ENCODE data around the gene KRT222. TPM values are rescaled to one million over a fixed set of nuclear protein-coding genes. Genes with fewer than 3 reads are reported as not detected.

The KRT222 gene
- total RNA-seq, 4 donors from 2014 or later, result not detected

DNA sequence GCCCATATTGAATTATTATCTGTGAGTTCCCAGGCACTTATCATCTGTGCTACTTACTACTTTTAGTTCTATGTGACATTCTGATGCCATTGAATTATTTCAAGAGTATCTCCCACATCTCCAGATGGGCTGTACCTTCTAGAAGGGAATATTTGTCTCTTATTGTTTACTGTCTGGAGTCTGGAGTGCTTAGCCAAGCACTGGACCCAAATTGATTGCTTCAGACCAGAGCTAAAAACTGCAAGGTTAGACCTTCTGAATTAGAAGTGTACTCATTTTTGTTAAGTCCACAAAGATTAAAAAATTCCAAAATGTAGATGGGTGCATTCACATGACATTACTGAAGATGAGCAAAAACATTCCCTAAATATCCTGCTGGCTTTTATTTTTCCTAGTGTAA is 16.0 kb upstream of the KRT222 start:
- H3K4me1 ChIP-seq, result no peaks in the 10 kb centered on the region
- H3K27me3 ChIP-seq, result peaks cover 15 to 24% (median 21%) of the 10 kb centered on the region in 3 donors
- no peak overlapping the region for H3K27ac ChIP-seq
- H3K9me3 ChIP-seq, result no peaks in the 10 kb centered on the region
- DNase-seq (no peak), ATAC-seq (no peak)
- intact Hi-C loops (cut with DNase I; ENCODE audit: low total_unique reads), result no loop called here
- H3K36me3 ChIP-seq, result no peaks in the 10 kb centered on the region
- TF ChIP-seq, protein P1, sequence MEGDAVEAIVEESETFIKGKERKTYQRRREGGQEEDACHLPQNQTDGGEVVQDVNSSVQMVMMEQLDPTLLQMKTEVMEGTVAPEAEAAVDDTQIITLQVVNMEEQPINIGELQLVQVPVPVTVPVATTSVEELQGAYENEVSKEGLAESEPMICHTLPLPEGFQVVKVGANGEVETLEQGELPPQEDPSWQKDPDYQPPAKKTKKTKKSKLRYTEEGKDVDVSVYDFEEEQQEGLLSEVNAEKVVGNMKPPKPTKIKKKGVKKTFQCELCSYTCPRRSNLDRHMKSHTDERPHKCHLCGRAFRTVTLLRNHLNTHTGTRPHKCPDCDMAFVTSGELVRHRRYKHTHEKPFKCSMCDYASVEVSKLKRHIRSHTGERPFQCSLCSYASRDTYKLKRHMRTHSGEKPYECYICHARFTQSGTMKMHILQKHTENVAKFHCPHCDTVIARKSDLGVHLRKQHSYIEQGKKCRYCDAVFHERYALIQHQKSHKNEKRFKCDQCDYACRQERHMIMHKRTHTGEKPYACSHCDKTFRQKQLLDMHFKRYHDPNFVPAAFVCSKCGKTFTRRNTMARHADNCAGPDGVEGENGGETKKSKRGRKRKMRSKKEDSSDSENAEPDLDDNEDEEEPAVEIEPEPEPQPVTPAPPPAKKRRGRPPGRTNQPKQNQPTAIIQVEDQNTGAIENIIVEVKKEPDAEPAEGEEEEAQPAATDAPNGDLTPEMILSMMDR (IDR thresholded peaks at IDR 0.05 in 4 of 5, conservative IDR thresholded peaks at IDR 0.05 in 1 of 5), result no peak
- no peak for TF ChIP-seq POLR2A (IDR thresholded peaks at IDR 0.05)
- in situ Hi-C loops (cut with MboI; ENCODE audit: low sequenced_read_pairs in 4 of 4), result no loop called here
- H3K4me3 ChIP-seq, result no peak overlapping the region

DNA sequence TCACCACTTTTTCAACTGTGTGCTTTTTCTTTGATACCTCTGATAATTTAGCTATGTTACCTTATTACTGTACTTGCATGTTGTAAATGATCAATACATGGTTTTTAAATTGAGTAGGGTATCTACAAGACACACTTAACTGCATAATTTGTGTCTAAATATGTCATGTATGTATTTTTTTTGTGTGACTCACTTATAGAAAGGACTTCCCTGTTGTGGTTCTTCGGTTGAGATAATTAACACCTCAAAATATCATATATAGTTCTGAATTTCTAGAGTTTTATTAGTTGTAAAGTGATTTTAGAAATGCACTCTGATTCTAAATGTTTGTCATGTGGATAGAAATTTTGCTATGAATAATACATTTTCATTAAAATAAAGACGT is 14.5 kb upstream of the KRT222 start:
- in situ Hi-C loops (cut with MboI; ENCODE audit: low sequenced_read_pairs in 4 of 4) (no loop called here), intact Hi-C loops (cut with DNase I; ENCODE audit: low total_unique reads) (no loop called here)
- Histone ChIP-seq H3K27ac (no peak overlapping the region), H3K36me3 (no peaks in the 10 kb centered on the region), H3K9me3 (no peaks in the 10 kb centered on the region), H3K27me3 (peaks cover 15 to 26% (median 21%) of the 10 kb centered on the region in 3 donors), H3K4me3 (no peak overlapping the region), H3K4me1 (no peaks in the 10 kb centered on the region)
- no peak for DNase-seq
- no peak for ATAC-seq
- TF ChIP-seq, protein P1 (IDR thresholded peaks at IDR 0.05 in 4 of 5, conservative IDR thresholded peaks at IDR 0.05 in 1 of 5), result no peak
- TF ChIP-seq POLR2A (IDR thresholded peaks at IDR 0.05), result no peak

DNA sequence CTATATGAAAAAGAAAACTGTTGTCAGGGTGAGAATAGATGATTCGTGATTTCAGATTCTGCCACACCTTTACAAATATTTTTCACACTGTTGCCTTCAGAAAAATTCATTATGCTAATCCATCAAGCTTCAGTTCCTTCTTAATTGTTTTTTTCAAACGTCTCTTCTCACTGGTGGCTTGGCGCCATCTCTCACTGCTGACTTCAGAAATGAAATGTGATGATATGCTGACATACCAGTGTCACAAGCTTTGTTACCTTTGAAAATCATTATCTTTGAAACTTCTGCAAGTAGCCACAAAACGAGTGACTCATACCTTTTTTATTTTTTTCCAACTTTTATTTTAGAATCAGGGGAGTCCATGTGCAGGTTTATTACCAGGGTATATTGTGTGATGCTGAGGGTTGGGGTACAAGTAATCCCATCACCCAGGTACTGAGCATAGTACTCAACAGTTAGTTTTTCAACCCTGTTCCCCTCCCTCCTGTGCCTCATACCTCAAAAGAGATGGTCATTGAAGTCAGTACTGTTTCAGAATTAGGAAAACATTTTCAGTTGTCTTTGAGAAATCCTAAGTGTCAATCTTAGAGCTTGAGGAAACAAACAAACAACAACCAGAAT is 14.0 kb upstream of the KRT222 start:
- in situ Hi-C loops (cut with MboI; ENCODE audit: low sequenced_read_pairs in 4 of 4), result no loop called here
- Histone ChIP-seq H3K27ac (no peak overlapping the region), H3K4me3 (no peak overlapping the region), H3K36me3 (no peaks in the 10 kb centered on the region), H3K9me3 (no peaks in the 10 kb centered on the region), H3K27me3 (peaks cover 15 to 26% (median 21%) of the 10 kb centered on the region in 3 donors), H3K4me1 (no peaks in the 10 kb centered on the region)
- no peak for ATAC-seq
- intact Hi-C loops (cut with DNase I; ENCODE audit: low total_unique reads), result no loop called here
- no peak for TF ChIP-seq POLR2A (IDR thresholded peaks at IDR 0.05)
- TF ChIP-seq, protein P1 (IDR thresholded peaks at IDR 0.05 in 4 of 5, conservative IDR thresholded peaks at IDR 0.05 in 1 of 5), result no peak
- no peak for DNase-seq

DNA sequence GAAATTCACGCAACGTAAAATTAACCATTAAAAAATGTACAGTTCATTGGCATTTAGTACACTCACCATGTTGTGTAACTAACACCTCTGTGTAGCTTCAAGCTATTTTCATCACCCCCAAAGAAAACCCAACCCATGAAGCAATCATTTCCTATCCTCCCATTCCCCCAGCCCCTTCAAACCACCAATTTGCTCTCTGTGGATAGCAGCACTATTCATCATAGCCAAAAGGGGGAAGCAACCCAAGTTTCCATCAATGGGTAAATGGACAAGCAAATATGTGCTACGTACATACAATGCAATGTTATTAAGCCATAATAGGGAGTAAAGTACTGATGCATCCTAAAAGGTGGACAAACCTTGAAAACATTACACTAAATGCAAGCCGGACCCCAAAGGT is 10.9 kb upstream of the KRT222 start:
- intact Hi-C loops (cut with DNase I; ENCODE audit: low total_unique reads) (no loop called here), in situ Hi-C loops (cut with MboI; ENCODE audit: low sequenced_read_pairs in 4 of 4) (no loop called here)
- H3K36me3 ChIP-seq, result no peaks in the 10 kb centered on the region
- no peaks in the 10 kb centered on the region for H3K4me1 ChIP-seq
- no peak for DNase-seq
- peaks cover 9 to 26% (median 21%) of the 10 kb centered on the region in 3 donors for H3K27me3 ChIP-seq
- no peak for ATAC-seq
- TF ChIP-seq, protein P1 (IDR thresholded peaks at IDR 0.05 in 4 of 5, conservative IDR thresholded peaks at IDR 0.05 in 1 of 5), result no peak
- no peak for TF ChIP-seq POLR2A (IDR thresholded peaks at IDR 0.05)
- H3K9me3 ChIP-seq, result no peaks in the 10 kb centered on the region
- H3K4me3 ChIP-seq, result no peak overlapping the region
- H3K27ac ChIP-seq, result no peak overlapping the region

DNA sequence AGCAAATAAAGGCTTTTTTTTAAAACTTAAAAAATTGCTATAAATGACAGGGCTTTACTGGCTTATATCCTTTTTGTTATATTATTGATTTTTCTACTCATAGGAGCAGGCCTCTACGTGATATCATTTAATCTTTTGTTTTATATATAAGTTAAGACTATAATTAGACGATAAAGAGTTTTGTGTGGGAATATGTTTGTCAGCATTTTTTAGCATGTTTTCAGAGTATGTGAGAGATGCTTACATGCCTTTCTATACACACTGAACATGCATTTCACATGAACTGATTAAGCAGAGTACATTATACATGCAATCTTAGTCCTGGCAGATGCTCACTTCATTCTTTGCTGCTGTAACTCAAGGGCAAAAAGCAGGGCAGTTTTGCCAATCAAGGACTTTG is 7.7 kb upstream of the KRT222 start:
- Histone ChIP-seq H3K36me3 (no peaks in the 10 kb centered on the region), H3K9me3 (no peaks in the 10 kb centered on the region), H3K4me3 (no peak overlapping the region), H3K4me1 (no peaks in the 10 kb centered on the region), H3K27ac (no peak overlapping the region), H3K27me3 (peaks cover 4 to 14% (median 10%) of the 10 kb centered on the region in 3 donors)
- DNase-seq (no peak), ATAC-seq (no peak)
- in situ Hi-C loops (cut with MboI; ENCODE audit: low sequenced_read_pairs in 4 of 4), result no loop called here
- no peak for TF ChIP-seq POLR2A (IDR thresholded peaks at IDR 0.05)
- TF ChIP-seq, protein P1 (IDR thresholded peaks at IDR 0.05 in 4 of 5, conservative IDR thresholded peaks at IDR 0.05 in 1 of 5), result no peak
- intact Hi-C loops (cut with DNase I; ENCODE audit: low total_unique reads), result no loop called here
